Measurements from ENCODE around the gene CCDC127. TPM values are rescaled to one million over a fixed set of nuclear protein-coding genes. Genes with fewer than 3 reads are reported as not detected.

The CCDC127 gene
- polyA plus RNA-seq, 3 donors = 0.68 to 1.5 (median 0.85) TPM

DNA sequence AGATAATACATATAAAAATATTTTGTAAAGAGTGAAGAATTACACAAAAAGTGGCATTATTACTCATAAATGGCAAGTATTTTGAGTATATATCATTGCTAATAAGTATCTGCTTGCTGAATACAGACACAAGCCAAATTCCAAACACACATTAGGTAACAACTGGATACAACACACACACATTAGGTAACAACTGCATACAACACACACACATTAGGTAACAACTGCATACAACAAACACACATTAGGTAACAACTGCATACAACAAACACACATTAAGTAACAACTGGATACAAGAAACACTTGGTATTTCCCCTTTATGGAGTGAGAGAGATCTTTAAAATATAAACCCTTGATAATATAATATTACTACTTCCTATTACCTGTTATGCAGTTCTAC, 13.5 kb downstream of the CCDC127 start:
- H3K36me3 Mint-ChIP-seq = peaks cover 46 to 47% of the 10 kb centered on the region in 2 donors
- H3K4me1 ChIP-seq (ENCODE audit: control insufficient read depth in 1 of 2, insufficient read depth in 2 of 2, low read length in 2 of 2) = no peaks in the 10 kb centered on the region

DNA sequence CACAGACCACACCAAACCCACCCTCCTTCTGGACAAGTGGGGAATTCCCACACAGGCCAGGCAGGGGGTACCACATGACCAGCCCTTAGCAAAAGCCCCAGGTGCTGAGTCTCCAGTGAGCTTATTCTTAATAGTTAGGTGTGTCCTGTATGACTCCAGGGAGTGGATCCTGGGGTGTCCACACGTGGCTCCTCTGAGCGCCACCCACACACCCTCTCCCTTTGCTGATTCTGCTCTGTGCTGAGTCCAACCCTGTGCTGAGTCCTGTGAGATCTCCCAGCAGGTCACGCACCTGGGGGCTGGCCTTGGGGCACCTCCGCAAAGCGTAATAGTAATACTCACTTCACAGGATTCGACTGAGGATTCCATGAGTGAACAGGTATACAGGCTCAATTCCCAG, 14.0 kb downstream of the CCDC127 start:
- no peak overlapping the region for H2AFZ ChIP-seq (ENCODE audit: insufficient read depth, low read depth, low read length, poor library complexity, severe bottlenecking)
- intact Hi-C loops (cut with micrococcal nuclease) = no loop called here
- H4K20me1 ChIP-seq (ENCODE audit: insufficient read depth, low read length) = no peaks in the 10 kb centered on the region
- no peak for DNase-seq
- H3K79me2 ChIP-seq (ENCODE audit: insufficient read depth, low read length) = no peaks in the 10 kb centered on the region
- no peaks in the 10 kb centered on the region for H3K9me3 ChIP-seq (replicated peaks in 1 of 2; ENCODE audit: control insufficient read depth in 1 of 2, insufficient read depth in 1 of 2, low read length in 2 of 2)
- no peaks in the 10 kb centered on the region for H3K4me1 Mint-ChIP-seq
- peaks cover 0 to 2% (median 0%) of the 10 kb centered on the region in 3 donors for H3K27me3 Mint-ChIP-seq (ENCODE audit: low read depth in 3 of 3)
- no peak overlapping the region for H3K4me3 ChIP-seq (replicated peaks in 1 of 3; ENCODE audit: low read depth in 2 of 3, low read length in 3 of 3)
- H3K36me3 Mint-ChIP-seq = peaks cover 46 to 47% of the 10 kb centered on the region in 2 donors
- H3K36me3 ChIP-seq (replicated peaks in 1 of 2; ENCODE audit: control insufficient read depth in 1 of 2, insufficient read depth in 2 of 2, low read length in 2 of 2) = peaks cover 22 to 56% of the 10 kb centered on the region in 2 donors
- 100% methylated on average over 4 of the region's 6 CpGs for WGBS (ENCODE audit: insufficient coverage)
- H3K4me1 ChIP-seq (ENCODE audit: control insufficient read depth in 1 of 2, insufficient read depth in 2 of 2, low read length in 2 of 2) = no peaks in the 10 kb centered on the region
- H3K4me3 Mint-ChIP-seq = no peak overlapping the region
- H3K27ac ChIP-seq (ENCODE audit: low read depth in 1 of 2, low read length in 2 of 2) = no peak overlapping the region
- H3K27ac Mint-ChIP-seq = no peak overlapping the region
- H3K27me3 ChIP-seq (ENCODE audit: control insufficient read depth in 2 of 2, insufficient read depth in 2 of 2, low read length in 2 of 2) = no peaks in the 10 kb centered on the region
- no peaks in the 10 kb centered on the region for H3K9me3 Mint-ChIP-seq
- no peak overlapping the region for H3K4me2 ChIP-seq (replicated peaks; ENCODE audit: extremely low read depth, low read length, poor library complexity, severe bottlenecking)
- no peak overlapping the region for H3K9ac ChIP-seq (ENCODE audit: insufficient read depth, low read length, poor library complexity, severe bottlenecking)
- TF ChIP-seq, protein P1, sequence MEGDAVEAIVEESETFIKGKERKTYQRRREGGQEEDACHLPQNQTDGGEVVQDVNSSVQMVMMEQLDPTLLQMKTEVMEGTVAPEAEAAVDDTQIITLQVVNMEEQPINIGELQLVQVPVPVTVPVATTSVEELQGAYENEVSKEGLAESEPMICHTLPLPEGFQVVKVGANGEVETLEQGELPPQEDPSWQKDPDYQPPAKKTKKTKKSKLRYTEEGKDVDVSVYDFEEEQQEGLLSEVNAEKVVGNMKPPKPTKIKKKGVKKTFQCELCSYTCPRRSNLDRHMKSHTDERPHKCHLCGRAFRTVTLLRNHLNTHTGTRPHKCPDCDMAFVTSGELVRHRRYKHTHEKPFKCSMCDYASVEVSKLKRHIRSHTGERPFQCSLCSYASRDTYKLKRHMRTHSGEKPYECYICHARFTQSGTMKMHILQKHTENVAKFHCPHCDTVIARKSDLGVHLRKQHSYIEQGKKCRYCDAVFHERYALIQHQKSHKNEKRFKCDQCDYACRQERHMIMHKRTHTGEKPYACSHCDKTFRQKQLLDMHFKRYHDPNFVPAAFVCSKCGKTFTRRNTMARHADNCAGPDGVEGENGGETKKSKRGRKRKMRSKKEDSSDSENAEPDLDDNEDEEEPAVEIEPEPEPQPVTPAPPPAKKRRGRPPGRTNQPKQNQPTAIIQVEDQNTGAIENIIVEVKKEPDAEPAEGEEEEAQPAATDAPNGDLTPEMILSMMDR (IDR thresholded peaks at IDR 0.05) = no peak

More for the DNA sequence above, 13.5 kb downstream of the CCDC127 start:
- intact Hi-C loops (cut with micrococcal nuclease) = no loop called here
- no peak overlapping the region for H2AFZ ChIP-seq (ENCODE audit: insufficient read depth, low read depth, low read length, poor library complexity, severe bottlenecking)
- H3K9me3 ChIP-seq (replicated peaks in 1 of 2; ENCODE audit: control insufficient read depth in 1 of 2, insufficient read depth in 1 of 2, low read length in 2 of 2) = no peaks in the 10 kb centered on the region
- H3K27ac ChIP-seq (ENCODE audit: low read depth in 1 of 2, low read length in 2 of 2) = no peak overlapping the region
- no peaks in the 10 kb centered on the region for H4K20me1 ChIP-seq (ENCODE audit: insufficient read depth, low read length)
- H3K9ac ChIP-seq (ENCODE audit: insufficient read depth, low read length, poor library complexity, severe bottlenecking) = no peak overlapping the region
- H3K4me1 Mint-ChIP-seq = no peaks in the 10 kb centered on the region
- no peaks in the 10 kb centered on the region for H3K79me2 ChIP-seq (ENCODE audit: insufficient read depth, low read length)
- no peak overlapping the region for H3K4me2 ChIP-seq (replicated peaks; ENCODE audit: extremely low read depth, low read length, poor library complexity, severe bottlenecking)
- no peaks in the 10 kb centered on the region for H3K27me3 ChIP-seq (ENCODE audit: control insufficient read depth in 2 of 2, insufficient read depth in 2 of 2, low read length in 2 of 2)
- H3K4me3 ChIP-seq (replicated peaks in 1 of 3; ENCODE audit: low read depth in 2 of 3, low read length in 3 of 3) = no peak overlapping the region
- peaks cover 22 to 56% of the 10 kb centered on the region in 2 donors for H3K36me3 ChIP-seq (replicated peaks in 1 of 2; ENCODE audit: control insufficient read depth in 1 of 2, insufficient read depth in 2 of 2, low read length in 2 of 2)
- peaks cover 0 to 2% (median 0%) of the 10 kb centered on the region in 3 donors for H3K27me3 Mint-ChIP-seq (ENCODE audit: low read depth in 3 of 3)
- no peak overlapping the region for H3K4me3 Mint-ChIP-seq
- H3K27ac Mint-ChIP-seq = no peak overlapping the region
- no peak for DNase-seq
- no peaks in the 10 kb centered on the region for H3K9me3 Mint-ChIP-seq
- TF ChIP-seq, protein P1 (IDR thresholded peaks at IDR 0.05) = no peak

Measured in CD14-positive monocyte (primary cell).